Measurements from ENCODE around the gene KIF12. TPM values are rescaled to one million over a fixed set of nuclear protein-coding genes. Genes with fewer than 3 reads are reported as not detected.

KIF12 gene
- total and polyA plus RNA-seq, 2 of the 13 experiments (the other 11 are each of a cell fraction or from before 2014, with no cell fraction given) = 1.8 to 12.5 TPM

- Histone ChIP-seq H2AFZ (ENCODE audit: low read length) (no peak overlapping the region), H3K4me3 (replicated peaks in 1 of 3; ENCODE audit: insufficient read depth in 1 of 3, low read depth in 2 of 3, low read length in 3 of 3) (no peak overlapping the region), H3K9ac (ENCODE audit: insufficient read depth, low read depth, low read length) (no peak overlapping the region), H3K4me2 (ENCODE audit: low read depth, low read length) (no peak overlapping the region), H3K27me3 (ENCODE audit: control insufficient read depth in 1 of 2, insufficient read depth in 2 of 2, low read length in 2 of 2) (no peaks in the 10 kb centered on the region; a peak in 1 of 5 replicates), H4K20me1 (ENCODE audit: insufficient read depth, low read length) (no peaks in the 10 kb centered on the region), H3K4me1 (ENCODE audit: insufficient read depth, low read length) (peaks cover 21% of the 10 kb centered on the region), H3K79me2 (ENCODE audit: insufficient read depth, low read length) (no peaks in the 10 kb centered on the region), H3K9me3 (ENCODE audit: low read length) (no peaks in the 10 kb centered on the region), H3K36me3 (replicated peaks in 1 of 2; ENCODE audit: control insufficient read depth in 1 of 2, insufficient read depth in 2 of 2, low read length in 2 of 2) (no peaks in the 10 kb centered on the region), H3K27ac (ENCODE audit: extremely low read length, insufficient read depth, low read length) (no peak overlapping the region)
- DNase-seq (ENCODE audit: low spot score) (no peak), FAIRE-seq (no peak), ATAC-seq (no peak)
- POLR2A ChIA-PET = no interaction called here
- no TSS peak for BruUV-seq (replicated peaks)
- CTCF ChIA-PET (ENCODE audit: low intra/inter-chr PET ratio, low total read pairs) = interaction anchor here (1.9 kb wide), 1 partner anchor 309 kb away, joined by 5 read pairs; no protein-coding TSS in a partner anchor
- in situ Hi-C loops (cut with HindIII; ENCODE audit: extremely low pct_ligation_motif_present, low pct_unique_long_range_greater_than_20kb) = loop anchor here (25.0 kb wide), 1 partner anchor 309 kb away; no protein-coding TSS in a partner anchor
- WGBS (ENCODE audit: low lambda C conversion rate) = 68% methylated on average over 4 of the region's 4 CpGs
- TF ChIP-seq ATF5 (CRISPR knock-in tag; IDR thresholded peaks at IDR 0.05; ENCODE audit: low read depth) (no peak), ZNF101 (CRISPR knock-in tag; IDR thresholded peaks at IDR 0.05; ENCODE audit: borderline replicate concordance, low read depth) (no peak), KLF12 (CRISPR knock-in tag; IDR thresholded peaks at IDR 0.05; ENCODE audit: borderline replicate concordance) (no peak), GABPB1 (CRISPR knock-in tag; IDR thresholded peaks at IDR 0.05) (no peak), ZBTB40 (IDR thresholded peaks at IDR 0.05) (no peak), ZBTB40 (CRISPR knock-in tag; IDR thresholded peaks at IDR 0.05) (no peak), ZNF841 (CRISPR knock-in tag; IDR thresholded peaks at IDR 0.05; ENCODE audit: borderline replicate concordance) (no peak)
- TF ChIP-seq, protein P1, sequence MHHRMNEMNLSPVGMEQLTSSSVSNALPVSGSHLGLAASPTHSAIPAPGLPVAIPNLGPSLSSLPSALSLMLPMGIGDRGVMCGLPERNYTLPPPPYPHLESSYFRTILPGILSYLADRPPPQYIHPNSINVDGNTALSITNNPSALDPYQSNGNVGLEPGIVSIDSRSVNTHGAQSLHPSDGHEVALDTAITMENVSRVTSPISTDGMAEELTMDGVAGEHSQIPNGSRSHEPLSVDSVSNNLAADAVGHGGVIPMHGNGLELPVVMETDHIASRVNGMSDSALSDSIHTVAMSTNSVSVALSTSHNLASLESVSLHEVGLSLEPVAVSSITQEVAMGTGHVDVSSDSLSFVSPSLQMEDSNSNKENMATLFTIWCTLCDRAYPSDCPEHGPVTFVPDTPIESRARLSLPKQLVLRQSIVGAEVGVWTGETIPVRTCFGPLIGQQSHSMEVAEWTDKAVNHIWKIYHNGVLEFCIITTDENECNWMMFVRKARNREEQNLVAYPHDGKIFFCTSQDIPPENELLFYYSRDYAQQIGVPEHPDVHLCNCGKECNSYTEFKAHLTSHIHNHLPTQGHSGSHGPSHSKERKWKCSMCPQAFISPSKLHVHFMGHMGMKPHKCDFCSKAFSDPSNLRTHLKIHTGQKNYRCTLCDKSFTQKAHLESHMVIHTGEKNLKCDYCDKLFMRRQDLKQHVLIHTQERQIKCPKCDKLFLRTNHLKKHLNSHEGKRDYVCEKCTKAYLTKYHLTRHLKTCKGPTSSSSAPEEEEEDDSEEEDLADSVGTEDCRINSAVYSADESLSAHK (CRISPR knock-in tag; IDR thresholded peaks at IDR 0.05; ENCODE audit: borderline replicate concordance) = no peak
- TF ChIP-seq, protein P2, sequence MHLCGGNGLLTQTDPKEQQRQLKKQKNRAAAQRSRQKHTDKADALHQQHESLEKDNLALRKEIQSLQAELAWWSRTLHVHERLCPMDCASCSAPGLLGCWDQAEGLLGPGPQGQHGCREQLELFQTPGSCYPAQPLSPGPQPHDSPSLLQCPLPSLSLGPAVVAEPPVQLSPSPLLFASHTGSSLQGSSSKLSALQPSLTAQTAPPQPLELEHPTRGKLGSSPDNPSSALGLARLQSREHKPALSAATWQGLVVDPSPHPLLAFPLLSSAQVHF (CRISPR knock-in tag; IDR thresholded peaks at IDR 0.05) = no peak
- intact Hi-C loops (cut with micrococcal nuclease; ENCODE audit: unreplicated experiment) = loop anchor here (10.0 kb wide), 1 partner anchor 171 kb away; the partner anchor contains the start of gene ZNF618
These were observed 52.8 kb downstream of the KIF12 start for GRCh38 chr9:114046237-114046755.
